SH-SY5Y (cell line): ENCODE results near the gene DEPDC5.

Source experiments
- GATA2 ChIP-seq: IDR thresholded peaks from 2 replicates; pipeline ENCODE4 v1.6.1; 2011; ENCODE audit warnings: mild to moderate bottlenecking, low read depth, low read length
- GATA3 ChIP-seq: IDR thresholded peaks from 2 replicates; pipeline ENCODE4 v1.6.1; 2011; ENCODE audit warnings: low read depth, mild to moderate bottlenecking, low read length, moderate library complexity

- TF ChIP-seq GATA3 = no peak
- no peak for TF ChIP-seq GATA2
Measured at GRCh38 chr22:31904651-31905050, 150.8 kb downstream of the DEPDC5 start.
